GM12892 (cell line): Measurements from ENCODE around the gene NIPSNAP3A.

Source experiments
- POLR2A ChIP-seq: IDR thresholded peaks from 2 replicates; pipeline ENCODE4 v1.6.1; 2011; ENCODE audit warnings: low read depth, low read length, control low read depth
- POLR2AphosphoS5 ChIP-seq: IDR thresholded peaks from 2 replicates; pipeline ENCODE4 v1.6.1; 2011; ENCODE audit warnings: low read depth, low read length, control low read depth
- TAF1 ChIP-seq: IDR thresholded peaks from 2 replicates; pipeline ENCODE4 v1.6.1; 2011; ENCODE audit warnings: low read depth, mild to moderate bottlenecking, control low read depth, low read length, borderline replicate concordance

DNA sequence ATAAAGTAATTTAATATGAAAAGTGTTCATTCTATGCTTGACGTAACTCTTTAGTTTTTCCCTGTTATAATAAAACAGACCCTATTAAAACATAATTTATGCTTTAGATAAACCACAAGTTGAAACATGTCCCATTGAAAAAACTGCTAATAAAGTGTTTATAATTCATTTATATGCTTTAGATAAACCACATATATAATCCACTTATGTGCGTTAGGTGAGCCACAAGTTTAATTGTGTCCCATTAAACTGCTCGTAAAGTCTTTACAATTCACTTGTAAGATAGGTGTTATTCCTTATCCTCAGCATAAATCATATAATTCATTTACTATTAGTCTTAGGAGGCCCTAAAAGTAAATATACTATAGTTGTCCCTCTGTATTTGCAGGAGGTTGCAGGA is 20.0 kb downstream of the NIPSNAP3A start:
- TF ChIP-seq POLR2A, result no peak
- no peak for TF ChIP-seq POLR2AphosphoS5
- no peak for TF ChIP-seq TAF1
